ENCODE results near the gene TYW1B.

GRCh38 chr7:72704894-72705293 is 123.1 kb downstream of the TYW1B start:
- TF ChIP-seq POLR2A (IDR thresholded peaks at IDR 0.05) = no peak
- TF ChIP-seq CTCF (IDR thresholded peaks at IDR 0.05) = no peak

All from tibial nerve (tissue), 3 donors.